Occipital lobe (tissue), 2 donors: ENCODE measurements around the gene MICOS13. TPM values are rescaled to one million over a fixed set of nuclear protein-coding genes. Genes with fewer than 3 reads are reported as not detected.

Experiments used
- DNase-seq: peaks from one replicate; lab custom pipeline; 2025; lab: John Stamatoyannopoulos, UW
- total RNA-seq: library from RNA; depleted of rRNA; stranded (reverse); fragments of >200 nt; gene quantifications from one replicate; pipeline ENCODE4 v1.2.3, GENCODE V29; 2014

Gene MICOS13
- total RNA-seq, 1 donor from 2014 or later = 16.2 TPM

GRCh38 chr19:5628919-5629481 is 51.3 kb downstream of the MICOS13 start:
- no peak for DNase-seq

DNA sequence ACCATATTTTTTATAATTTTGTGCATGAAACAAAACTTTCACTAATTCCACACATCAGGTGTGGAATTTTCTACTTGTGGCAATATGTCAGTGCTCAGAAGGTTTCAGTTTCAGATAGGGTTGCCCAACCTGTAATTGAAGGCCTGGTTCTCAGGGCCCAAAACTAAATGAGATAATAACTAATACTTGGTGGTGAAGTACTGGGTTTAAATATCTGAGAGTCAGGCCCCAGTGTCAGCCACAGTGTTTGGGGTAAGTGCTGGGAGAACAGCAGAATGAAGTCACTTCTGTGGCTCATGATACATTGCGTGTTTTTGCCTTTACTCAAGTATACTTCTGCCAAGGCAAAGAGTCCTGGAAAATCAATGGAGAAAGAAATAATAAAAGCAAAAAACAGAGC is 51.9 kb downstream of the MICOS13 start:
- DNase-seq = no peak

Other genes with a start within 250 kb of the MICOS13 start
- not detected for gene ZNRF4, start 225.1 kb downstream of the MICOS13 start, total RNA-seq
- 0.31 TPM for gene TINCR, start 112.6 kb downstream of the MICOS13 start, total RNA-seq
- gene SAFB2, start 57.7 kb downstream of the MICOS13 start, total RNA-seq = 44.3 TPM
- gene SAFB, start 57.4 kb downstream of the MICOS13 start, total RNA-seq = 76.6 TPM
- gene HSD11B1L, start 511 bp upstream of the MICOS13 start, total RNA-seq = 16.7 TPM
- gene RPL36, start 9.8 kb upstream of the MICOS13 start, total RNA-seq = 299 TPM
- gene LONP1, start 39.6 kb upstream of the MICOS13 start, total RNA-seq = 39.6 TPM
- not detected for gene CATSPERD, start 40.1 kb upstream of the MICOS13 start, total RNA-seq
- 0.16 TPM for gene PRR22, start 104.2 kb upstream of the MICOS13 start, total RNA-seq
- 13.3 TPM for gene DUS3L, start 110.6 kb upstream of the MICOS13 start, total RNA-seq
- not detected for gene NRTN, start 124.6 kb upstream of the MICOS13 start, total RNA-seq
- gene FUT6, start 159.2 kb upstream of the MICOS13 start, total RNA-seq = not detected
- gene FUT3, start 170.9 kb upstream of the MICOS13 start, total RNA-seq = not detected
- not detected for gene FUT5, start 190.0 kb upstream of the MICOS13 start, total RNA-seq
- gene NDUFA11, start 223.3 kb upstream of the MICOS13 start, total RNA-seq = 79.9 TPM
- 4.1 TPM for gene VMAC, start 224.4 kb upstream of the MICOS13 start, total RNA-seq
- gene CAPS, start 233.7 kb upstream of the MICOS13 start, total RNA-seq = 7.0 TPM